K562 (cell line): Measurements from ENCODE around the gene BBS5. TPM values are rescaled to one million over a fixed set of nuclear protein-coding genes. Genes with fewer than 3 reads are reported as not detected.

Experiments used
- BRD9 ChIP-seq: fragments of 450-650 bp; IDR thresholded peaks from 2 replicates; pipeline ENCODE4 v1.6.1; 2018; ENCODE audit warnings: low read depth; ENCODE audit not compliant: partially characterized antibody
- CCNT2 ChIP-seq: IDR thresholded peaks from 2 replicates; pipeline ENCODE4 v1.6.1; 2011; ENCODE audit warnings: borderline replicate concordance, low read depth, mild to moderate bottlenecking, moderate library complexity, mixed read lengths, low read length; ENCODE audit not compliant: insufficient read length; ENCODE audit errors: extremely low read depth
- CREM ChIP-seq: IDR thresholded peaks from 2 replicates; pipeline ENCODE4 v1.6.1; 2014; ENCODE audit warnings: antibody characterized with exemption, low read depth
- CTBP1 ChIP-seq: fragments of 450-650 bp; IDR thresholded peaks from 2 replicates; pipeline ENCODE4 v1.6.1; 2016; ENCODE audit warnings: borderline replicate concordance
- CTCF ChIP-seq, 3 experiments: IDR thresholded peaks in 2 of 3; conservative IDR thresholded peaks in 1 of 3; 2 replicates each; pipeline ENCODE4 v1.5.1; 2011 to 2012; ENCODE audit warnings: low read length in 3 of 3, mild to moderate bottlenecking in 3 of 3, control low read depth in 2 of 3, improper control_type of control experiment in 1 of 3, inconsistent platforms in 1 of 3, low read depth in 1 of 3, mixed read lengths in 1 of 3, moderate library complexity in 1 of 3; ENCODE audit not compliant: insufficient read depth in 2 of 3
- E4F1 ChIP-seq: fragments of 250-450 bp; sonication (Bioruptor Pico); IDR thresholded peaks from 2 replicates; pipeline ENCODE4 v1.5.0; 2021; ENCODE audit warnings: mild to moderate bottlenecking, borderline replicate concordance
- FOXP1 ChIP-seq: sonication (generic); formaldehyde crosslinking; IDR thresholded peaks from 2 replicates; pipeline ENCODE4 v1.8.0; 2022; ENCODE audit warnings: mild to moderate bottlenecking, missing genetic modification reagents
- GATAD2A ChIP-seq: fragments of 450-650 bp; IDR thresholded peaks from 2 replicates; pipeline ENCODE4 v1.6.1; 2017
- HLTF ChIP-seq: fragments of 450-650 bp; IDR thresholded peaks from 2 replicates; pipeline ENCODE4 v1.6.1; 2016
- JUND ChIP-seq, 2 experiments: IDR thresholded peaks; 2 replicates in 1 of 2; 3 replicates in 1 of 2; pipeline ENCODE4 v1.6.1; 2011; ENCODE audit warnings: borderline replicate concordance in 2 of 2, low read depth in 2 of 2, low read length in 2 of 2, improper control_type of control experiment in 1 of 2, missing biosample characterization in 1 of 2, missing genetic modification characterization in 1 of 2, missing genetic modification reagents in 1 of 2
- MAFK ChIP-seq: IDR thresholded peaks from 2 replicates; pipeline ENCODE4 v1.6.1; 2011; ENCODE audit warnings: low read length, improper control_type of control experiment
- SAP30 ChIP-seq: fragments of 200-600 bp; sonication (generic); IDR thresholded peaks from 2 replicates; pipeline ENCODE4 v1.6.1; 2012; ENCODE audit warnings: borderline replicate concordance, low read depth, mild to moderate bottlenecking, moderate library complexity, low read length, control low read depth, inconsistent platforms; ENCODE audit not compliant: insufficient read depth, poor library complexity, severe bottlenecking
- SIN3B ChIP-seq: fragments of 450-650 bp; IDR thresholded peaks from 2 replicates; pipeline ENCODE4 v1.6.1; 2017; ENCODE audit warnings: low read depth, mild to moderate bottlenecking, moderate library complexity
- SMARCA4 ChIP-seq: fragments of 450-650 bp; IDR thresholded peaks from 2 replicates; pipeline ENCODE4 v1.6.1; 2016
- SP1 ChIP-seq: sonication (generic); formaldehyde crosslinking; IDR thresholded peaks from 2 replicates; pipeline ENCODE4 v1.8.1; 2022; ENCODE audit warnings: mild to moderate bottlenecking, missing genetic modification reagents
- TCF7 ChIP-seq: sonication (generic); IDR thresholded peaks from 2 replicates; pipeline ENCODE4 v1.6.1; 2016; ENCODE audit warnings: antibody characterized with exemption, borderline replicate concordance
- TRIM24 ChIP-seq, 2 experiments: fragments of 450-650 bp; IDR thresholded peaks; 2 replicates each; pipeline ENCODE4 v1.6.1; 2016
- USF1 ChIP-seq: sonication (generic); formaldehyde crosslinking; IDR thresholded peaks from 2 replicates; pipeline ENCODE4 v1.9.0; 2022; ENCODE audit warnings: mild to moderate bottlenecking, missing genetic modification reagents
- ZNF232 ChIP-seq: sonication (generic); formaldehyde crosslinking; IDR thresholded peaks from 2 replicates; pipeline ENCODE4 v1.8.0; 2022; ENCODE audit warnings: mild to moderate bottlenecking, missing genetic modification reagents
- ZNF511 ChIP-seq: sonication (generic); formaldehyde crosslinking; IDR thresholded peaks from 2 replicates; pipeline ENCODE4 v1.8.0; 2022; ENCODE audit warnings: mild to moderate bottlenecking, missing genetic modification reagents
- ZNF695 ChIP-seq: fragments of 450-650 bp; formaldehyde crosslinking; IDR thresholded peaks from 2 replicates; pipeline ENCODE4 v1.4.0; 2020; ENCODE audit warnings: mild to moderate bottlenecking, moderate library complexity
- polyA plus RNA-seq, 8 experiments: library from polyadenylated mRNA; depleted of rRNA in 4 of 8; stranded (reverse) in 5 of 8; unstranded in 3 of 8; fragments of >200 nt; fragmentation: Nextera tagmentation in 2 of 8; fragmentation: Illumina TruSeq in 1 of 8; extraction: Ambion mirVana in 2 of 8; extraction: Trizol in 1 of 8; gene quantifications; 2 replicates each; pipeline versions ENCODE4 v1.2.1 to v1.2.3, GENCODE V29; 2011 to 2014; ENCODE audit warnings: inconsistent platforms in 1 of 8, missing spikeins in 1 of 8
- total RNA-seq, 7 experiments: library from RNA; depleted of rRNA in 6 of 7; stranded (reverse); fragments of >200 nt in 6 of 7; fragmentation: Illumina TruSeq in 2 of 7; extraction: Trizol in 2 of 7; gene quantifications; 2 replicates each; pipeline versions ENCODE4 v1.2.1 to v1.2.3, GENCODE V29; 2011 to 2021; ENCODE audit warnings: low replicate concordance in 1 of 7

BBS5 gene
- total and polyA plus RNA-seq, 9 of the 15 experiments (the other 6 are each of a cell fraction or from before 2014, with no cell fraction given) = 0.48 to 6.9 (median 4.3) TPM

- 0 out of 2 replicates have a peak, but pooled peaks have one; percentile 38 for TF ChIP-seq ZNF232 (CRISPR knock-in tag)
- no peak for TF ChIP-seq TRIM24 (IDR thresholded peaks at IDR 0.05)
- TF ChIP-seq TCF7 = peak; percentile 80; the same call in 1 of the 2 replicates
- peak; percentile 98 for TF ChIP-seq CREM
- TF ChIP-seq CTCF (IDR thresholded peaks at IDR 0.05 in 2 of 3, conservative IDR thresholded peaks at IDR 0.05 in 1 of 3; ENCODE audit: insufficient read depth in 2 of 3, low read depth in 1 of 3, low read length in 3 of 3) = peak; percentile 66 to 86 (median 71)
- TF ChIP-seq SIN3B = peak; percentile 85
- peak; percentile 71 for TF ChIP-seq SP1 (CRISPR knock-in tag)
- peak; percentile 85 for TF ChIP-seq CCNT2
- peak; percentile 66 for TF ChIP-seq BRD9
- peak; percentile 15; the same call in 1 of the 2 replicates for TF ChIP-seq MAFK
- 0 out of 2 replicates have a peak, but pooled peaks have one; percentile 22 for TF ChIP-seq HLTF
- TF ChIP-seq ZNF695 (CRISPR knock-in tag) = 0 out of 2 replicates have a peak, but pooled peaks have one; percentile 56
- peak; percentile 86 for TF ChIP-seq GATAD2A
- TF ChIP-seq JUND (IDR thresholded peaks at IDR 0.05; ENCODE audit: borderline replicate concordance, low read depth, low read length) = peak; percentile 1; the same call in 1 of the 2 replicates
- TF ChIP-seq JUND (tag; IDR thresholded peaks at IDR 0.05; ENCODE audit: borderline replicate concordance, low read depth, low read length) = peak; percentile 55; the same call in 1 of the 3 replicates
- 0 out of 2 replicates have a peak, but pooled peaks have one; percentile 44 for TF ChIP-seq USF1 (CRISPR knock-in tag)
- TF ChIP-seq ZNF511 (CRISPR knock-in tag) = peak; percentile 98
- TF ChIP-seq FOXP1 = peak; percentile 97
- TF ChIP-seq E4F1 (CRISPR knock-in tag) = 0 out of 2 replicates have a peak, but pooled peaks have one; percentile 56
- TF ChIP-seq SMARCA4 = peak; percentile 86
- peak; percentile 97 for TF ChIP-seq SAP30
- peak; percentile 96 for TF ChIP-seq CTBP1
Observed at GRCh38 chr2:169479257-169480078, at the start of gene BBS5 (continued).
